NOMO-1 treated with dmso at 0.1 percent for 144 hours (cell line): ENCODE results near the gene BEX2.

ENCODE experiments used
- DNase-seq: peaks from one replicate; lab custom pipeline; 2025; ENCODE audit not compliant: unreplicated experiment; lab: John Stamatoyannopoulos, UW

The BEX2 gene

GRCh38 chrX:103274284-103274683 is 36.5 kb downstream of the BEX2 start:
- no peak for DNase-seq
